ENCODE results near the gene BOD1L1. TPM values are rescaled to one million over a fixed set of nuclear protein-coding genes. Genes with fewer than 3 reads are reported as not detected.

BOD1L1 gene
- total and polyA plus RNA-seq, 9 donors: 21.2 to 41.6 (median 38.3) TPM

DNA sequence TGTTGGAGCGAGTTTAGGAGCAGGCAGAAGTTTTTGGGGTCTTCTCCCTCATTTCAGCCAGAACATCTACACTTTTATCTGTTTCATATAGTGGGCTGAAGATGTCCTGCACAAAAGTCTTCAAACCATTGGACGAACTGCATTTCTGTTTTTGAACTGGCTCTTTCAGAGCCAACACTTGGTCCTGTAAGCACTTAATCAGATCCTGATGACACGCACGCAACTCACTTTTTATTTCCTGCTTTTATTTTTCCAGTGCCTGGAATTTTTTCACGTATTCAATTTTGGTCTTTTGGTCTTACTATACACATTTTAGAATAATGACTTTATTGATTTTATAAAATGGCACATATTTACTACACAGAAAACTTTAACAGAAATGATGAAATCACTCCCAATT, 43.0 kb downstream of the BOD1L1 start:
- TF ChIP-seq, protein P1, sequence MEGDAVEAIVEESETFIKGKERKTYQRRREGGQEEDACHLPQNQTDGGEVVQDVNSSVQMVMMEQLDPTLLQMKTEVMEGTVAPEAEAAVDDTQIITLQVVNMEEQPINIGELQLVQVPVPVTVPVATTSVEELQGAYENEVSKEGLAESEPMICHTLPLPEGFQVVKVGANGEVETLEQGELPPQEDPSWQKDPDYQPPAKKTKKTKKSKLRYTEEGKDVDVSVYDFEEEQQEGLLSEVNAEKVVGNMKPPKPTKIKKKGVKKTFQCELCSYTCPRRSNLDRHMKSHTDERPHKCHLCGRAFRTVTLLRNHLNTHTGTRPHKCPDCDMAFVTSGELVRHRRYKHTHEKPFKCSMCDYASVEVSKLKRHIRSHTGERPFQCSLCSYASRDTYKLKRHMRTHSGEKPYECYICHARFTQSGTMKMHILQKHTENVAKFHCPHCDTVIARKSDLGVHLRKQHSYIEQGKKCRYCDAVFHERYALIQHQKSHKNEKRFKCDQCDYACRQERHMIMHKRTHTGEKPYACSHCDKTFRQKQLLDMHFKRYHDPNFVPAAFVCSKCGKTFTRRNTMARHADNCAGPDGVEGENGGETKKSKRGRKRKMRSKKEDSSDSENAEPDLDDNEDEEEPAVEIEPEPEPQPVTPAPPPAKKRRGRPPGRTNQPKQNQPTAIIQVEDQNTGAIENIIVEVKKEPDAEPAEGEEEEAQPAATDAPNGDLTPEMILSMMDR (IDR thresholded peaks at IDR 0.05): no peak
- TF ChIP-seq POLR2A (IDR thresholded peaks at IDR 0.05) (no peak), EP300 (IDR thresholded peaks at IDR 0.05) (no peak)
- H3K4me3 ChIP-seq: no peak overlapping the region
- H3K36me3 ChIP-seq: no peaks in the 10 kb centered on the region
- no peaks in the 10 kb centered on the region for H3K9me3 ChIP-seq
- peaks cover 9% of the 10 kb centered on the region for H3K4me1 ChIP-seq (ENCODE audit: insufficient read depth)
- WGBS, 3 donors: 86 to 92% (median 92%) methylated on average over 5 of the region's 5 CpGs
- intact Hi-C loops (cut with DNase I): no loop called here
- no peak for DNase-seq
- H3K27me3 ChIP-seq: no peaks in the 10 kb centered on the region
- no peak overlapping the region for H3K27ac ChIP-seq

DNA sequence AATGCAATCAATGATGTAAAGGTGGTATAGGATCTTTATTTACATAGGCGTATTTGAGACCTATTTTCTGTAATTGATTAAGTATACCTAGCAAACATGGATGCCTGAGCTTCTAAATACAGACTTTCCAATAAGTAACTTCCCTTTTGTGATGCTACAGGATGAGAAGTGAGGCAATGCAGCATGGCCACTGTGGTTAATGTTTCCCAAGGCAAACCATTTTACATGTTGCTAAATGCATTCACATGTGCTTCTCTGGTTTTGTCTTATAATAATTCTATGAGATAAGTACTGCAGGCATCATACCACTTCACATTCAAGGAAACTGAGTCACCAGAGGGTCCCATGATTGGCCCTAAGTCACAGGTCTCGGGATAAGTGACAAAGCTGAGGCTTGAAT, 47.5 kb downstream of the BOD1L1 start:
- TF ChIP-seq, protein P1 (IDR thresholded peaks at IDR 0.05): no peak
- TF ChIP-seq EP300 (IDR thresholded peaks at IDR 0.05): no peak
- TF ChIP-seq POLR2A (IDR thresholded peaks at IDR 0.05): no peak
- no peaks in the 10 kb centered on the region for H3K27me3 ChIP-seq
- intact Hi-C loops (cut with DNase I): no loop called here
- no peak overlapping the region for H3K27ac ChIP-seq
- no peak overlapping the region for H3K4me3 ChIP-seq
- no peaks in the 10 kb centered on the region for H3K9me3 ChIP-seq
- no peak for DNase-seq
- H3K36me3 ChIP-seq: no peaks in the 10 kb centered on the region
- WGBS, 3 donors: 94 to 98% (median 98%) methylated on average over 2 of the region's 2 CpGs
- peaks cover 9% of the 10 kb centered on the region for H3K4me1 ChIP-seq (ENCODE audit: insufficient read depth)

DNA sequence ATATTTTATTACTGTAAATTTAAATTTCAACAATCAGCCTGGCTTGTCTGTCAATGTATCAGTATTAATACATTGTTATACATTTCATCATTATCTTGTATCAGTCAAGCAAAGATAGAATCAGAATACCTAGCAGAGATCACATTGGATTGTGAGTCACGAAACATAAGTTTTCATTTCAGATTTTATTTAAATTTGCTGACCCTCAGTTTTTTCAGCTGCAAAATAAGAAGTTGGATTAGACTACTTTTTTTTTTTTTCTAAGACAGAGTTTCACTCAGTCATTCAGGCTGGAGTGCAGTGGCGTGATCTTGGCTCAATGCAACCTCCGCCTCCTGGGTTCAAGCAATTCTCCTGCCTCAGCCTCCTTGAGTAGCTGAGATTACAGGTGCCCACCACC, 49.9 kb downstream of the BOD1L1 start:
- Histone ChIP-seq H3K36me3 (no peaks in the 10 kb centered on the region), H3K27ac (no peak overlapping the region), H3K9me3 (no peaks in the 10 kb centered on the region), H3K27me3 (no peaks in the 10 kb centered on the region), H3K4me3 (no peak overlapping the region), H3K4me1 (ENCODE audit: insufficient read depth) (peaks cover 5% of the 10 kb centered on the region)
- DNase-seq: no peak
- 93 to 98% (median 97%) methylated on average over 3 of the region's 3 CpGs for WGBS, 3 donors
- intact Hi-C loops (cut with DNase I): no loop called here
- TF ChIP-seq POLR2A (IDR thresholded peaks at IDR 0.05) (no peak), EP300 (IDR thresholded peaks at IDR 0.05) (no peak)
- TF ChIP-seq, protein P1 (IDR thresholded peaks at IDR 0.05): no peak

DNA sequence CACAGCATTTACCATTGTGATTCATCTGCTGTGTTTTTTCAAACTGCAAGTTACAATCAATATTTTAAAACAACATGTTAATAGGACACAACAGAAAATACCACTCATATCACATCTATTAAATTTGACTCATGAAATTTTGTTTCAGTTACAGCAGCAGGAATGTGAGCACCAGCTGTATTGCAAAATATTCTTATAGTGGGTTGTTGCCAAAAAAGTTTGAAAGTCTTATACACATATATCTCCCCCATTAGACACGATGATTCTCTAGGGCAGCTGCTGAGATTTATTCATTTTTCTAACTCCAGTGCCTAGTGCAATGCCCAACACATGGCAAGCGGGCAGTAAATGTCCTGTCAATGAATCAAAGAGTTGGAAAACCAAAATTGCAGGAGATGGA, 56.6 kb downstream of the BOD1L1 start:
- no peaks in the 10 kb centered on the region for H3K4me1 ChIP-seq (ENCODE audit: insufficient read depth)
- no peak for DNase-seq
- intact Hi-C loops (cut with DNase I): no loop called here
- TF ChIP-seq EP300 (IDR thresholded peaks at IDR 0.05): no peak
- TF ChIP-seq, protein P1 (IDR thresholded peaks at IDR 0.05): no peak
- TF ChIP-seq POLR2A (IDR thresholded peaks at IDR 0.05): no peak
- no peak overlapping the region for H3K27ac ChIP-seq
- no peaks in the 10 kb centered on the region for H3K27me3 ChIP-seq
- no peaks in the 10 kb centered on the region for H3K36me3 ChIP-seq
- H3K4me3 ChIP-seq: no peak overlapping the region
- H3K9me3 ChIP-seq: no peaks in the 10 kb centered on the region
- 61 to 83% (median 67%) methylated on average over 2 of the region's 2 CpGs for WGBS, 3 donors

DNA sequence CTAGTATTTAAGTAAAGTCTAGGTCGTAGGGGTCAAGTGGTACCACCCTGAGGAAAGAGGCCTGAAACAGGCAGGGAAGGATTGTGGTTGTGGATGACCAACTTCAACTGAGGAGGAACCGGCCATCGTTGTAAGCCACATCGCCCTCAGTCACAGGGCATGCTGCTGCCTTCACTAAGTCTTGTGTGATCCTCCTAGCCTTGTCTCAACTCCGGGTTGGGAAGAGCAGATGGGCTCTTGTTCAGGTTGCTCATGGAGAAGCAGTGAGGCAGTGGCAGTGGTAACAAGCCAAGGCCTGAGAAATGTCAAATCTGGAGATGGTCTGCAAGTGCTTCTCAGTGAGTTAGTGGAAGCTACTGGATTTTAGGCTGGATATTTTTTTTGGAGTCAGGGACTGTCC, 60.4 kb downstream of the BOD1L1 start:
- no peaks in the 10 kb centered on the region for H3K36me3 ChIP-seq
- 91 to 96% (median 95%) methylated on average over 5 of the region's 5 CpGs for WGBS, 3 donors
- intact Hi-C loops (cut with DNase I): no loop called here
- H3K4me1 ChIP-seq (ENCODE audit: insufficient read depth): no peaks in the 10 kb centered on the region
- H3K4me3 ChIP-seq: no peak overlapping the region
- no peaks in the 10 kb centered on the region for H3K27me3 ChIP-seq
- H3K9me3 ChIP-seq: no peaks in the 10 kb centered on the region
- DNase-seq: no peak
- TF ChIP-seq, protein P1 (IDR thresholded peaks at IDR 0.05): no peak
- TF ChIP-seq POLR2A (IDR thresholded peaks at IDR 0.05) (no peak), EP300 (IDR thresholded peaks at IDR 0.05) (no peak)
- H3K27ac ChIP-seq: no peak overlapping the region

All from ovary (tissue), 9 donors.